HEK293 (cell line): ENCODE data around the gene ANKRA2.

Source experiments
- SALL2 ChIP-seq: fragments of 450-650 bp; formaldehyde crosslinking; IDR thresholded peaks from 2 replicates; pipeline ENCODE4 v1.5.0; 2017; ENCODE audit warnings: missing biosample characterization, mild to moderate bottlenecking, missing genetic modification characterization, borderline replicate concordance
- WT1 ChIP-seq: fragments of 450-650 bp; formaldehyde crosslinking; IDR thresholded peaks from 2 replicates; pipeline ENCODE4 v1.5.1; 2016; ENCODE audit warnings: missing biosample characterization, missing genetic modification characterization
- YY1 ChIP-seq: fragments of 450-650 bp; formaldehyde crosslinking; IDR thresholded peaks from 2 replicates; pipeline ENCODE4 v1.5.1; 2018; ENCODE audit warnings: missing biosample characterization, missing genetic modification characterization
- ZFHX2 ChIP-seq: fragments of 450-650 bp; formaldehyde crosslinking; conservative IDR thresholded peaks from 2 replicates; pipeline ENCODE4 v1.5.1; 2016; ENCODE audit warnings: missing biosample characterization, missing genetic modification characterization
- ZNF157 ChIP-seq: fragments of 450-650 bp; formaldehyde crosslinking; IDR thresholded peaks from 2 replicates; pipeline ENCODE4 v1.5.1; 2016; ENCODE audit warnings: missing biosample characterization, missing genetic modification characterization
- ZNF175 ChIP-seq: fragments of 450-650 bp; formaldehyde crosslinking; IDR thresholded peaks from 2 replicates; pipeline ENCODE4 v1.5.1; 2016; ENCODE audit warnings: missing biosample characterization, missing genetic modification characterization
- ZNF24 ChIP-seq: fragments of 450-650 bp; formaldehyde crosslinking; IDR thresholded peaks from 2 replicates; pipeline ENCODE4 v1.5.1; 2016; ENCODE audit warnings: missing biosample characterization, missing genetic modification characterization
- ZNF350 ChIP-seq: fragments of 450-650 bp; formaldehyde crosslinking; IDR thresholded peaks from 2 replicates; pipeline ENCODE4 v1.5.0; 2017; ENCODE audit warnings: missing biosample characterization, mild to moderate bottlenecking, missing genetic modification characterization
- ZNF514 ChIP-seq: fragments of 450-650 bp; formaldehyde crosslinking; IDR thresholded peaks from 2 replicates; pipeline ENCODE4 v1.5.1; 2016; ENCODE audit warnings: missing biosample characterization, missing genetic modification characterization
- ZNF555 ChIP-seq: fragments of 450-650 bp; formaldehyde crosslinking; conservative IDR thresholded peaks from 2 replicates; pipeline ENCODE4 v1.5.1; 2017; ENCODE audit warnings: missing biosample characterization, mild to moderate bottlenecking, missing genetic modification characterization, inconsistent platforms
- ZNF658 ChIP-seq: fragments of 450-650 bp; formaldehyde crosslinking; IDR thresholded peaks from 2 replicates; pipeline ENCODE4; 2016; ENCODE audit warnings: missing biosample characterization, missing genetic modification characterization
- TF ChIP-seq, protein P1 (sequence below): fragments of 450-650 bp; formaldehyde crosslinking; IDR thresholded peaks from 2 replicates; pipeline ENCODE4 v1.5.1; 2016; ENCODE audit warnings: missing biosample characterization, missing genetic modification characterization
- TF ChIP-seq, protein P2 (sequence below): fragments of 450-650 bp; formaldehyde crosslinking; IDR thresholded peaks from 2 replicates; pipeline ENCODE4 v1.5.1; 2017; ENCODE audit warnings: missing biosample characterization, missing genetic modification characterization
- TF ChIP-seq, protein P3 (sequence below): fragments of 450-650 bp; formaldehyde crosslinking; IDR thresholded peaks from 2 replicates; pipeline ENCODE4 v1.5.1; 2016; ENCODE audit warnings: missing biosample characterization, missing genetic modification characterization

DNA sequence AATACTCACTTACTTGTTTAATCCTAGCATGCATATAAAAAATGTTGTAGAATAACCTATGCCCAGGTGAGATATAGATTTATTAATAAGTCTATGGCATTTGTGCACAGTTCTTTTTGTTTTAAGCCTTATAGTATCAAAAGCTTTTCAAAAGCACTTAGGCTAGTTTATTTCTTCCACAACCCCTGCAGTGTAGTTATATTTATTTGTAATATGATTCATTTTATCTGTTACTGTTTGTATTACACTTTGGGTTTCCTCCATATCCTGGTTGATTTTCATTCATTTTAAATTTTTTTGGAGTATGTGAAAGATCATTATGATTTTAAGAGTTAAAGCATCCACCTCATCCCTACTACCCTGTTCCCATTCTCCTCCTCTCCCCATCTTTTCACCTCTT is 41.8 kb upstream of the ANKRA2 start:
- TF ChIP-seq ZNF350 (tag by site-specific recombination) (no peak), ZFHX2 (tag by site-specific recombination) (no peak), ZNF514 (no peak), SALL2 (tag by site-specific recombination) (no peak), WT1 (tag by site-specific recombination) (no peak), ZNF24 (tag by site-specific recombination) (no peak), YY1 (tag by site-specific recombination) (no peak), ZNF555 (tag by site-specific recombination) (no peak), ZNF175 (tag by site-specific recombination) (no peak), ZNF658 (tag by site-specific recombination) (no peak), ZNF157 (tag by site-specific recombination) (no peak)
- TF ChIP-seq, protein P1, sequence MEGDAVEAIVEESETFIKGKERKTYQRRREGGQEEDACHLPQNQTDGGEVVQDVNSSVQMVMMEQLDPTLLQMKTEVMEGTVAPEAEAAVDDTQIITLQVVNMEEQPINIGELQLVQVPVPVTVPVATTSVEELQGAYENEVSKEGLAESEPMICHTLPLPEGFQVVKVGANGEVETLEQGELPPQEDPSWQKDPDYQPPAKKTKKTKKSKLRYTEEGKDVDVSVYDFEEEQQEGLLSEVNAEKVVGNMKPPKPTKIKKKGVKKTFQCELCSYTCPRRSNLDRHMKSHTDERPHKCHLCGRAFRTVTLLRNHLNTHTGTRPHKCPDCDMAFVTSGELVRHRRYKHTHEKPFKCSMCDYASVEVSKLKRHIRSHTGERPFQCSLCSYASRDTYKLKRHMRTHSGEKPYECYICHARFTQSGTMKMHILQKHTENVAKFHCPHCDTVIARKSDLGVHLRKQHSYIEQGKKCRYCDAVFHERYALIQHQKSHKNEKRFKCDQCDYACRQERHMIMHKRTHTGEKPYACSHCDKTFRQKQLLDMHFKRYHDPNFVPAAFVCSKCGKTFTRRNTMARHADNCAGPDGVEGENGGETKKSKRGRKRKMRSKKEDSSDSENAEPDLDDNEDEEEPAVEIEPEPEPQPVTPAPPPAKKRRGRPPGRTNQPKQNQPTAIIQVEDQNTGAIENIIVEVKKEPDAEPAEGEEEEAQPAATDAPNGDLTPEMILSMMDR (tag by site-specific recombination): no peak
- TF ChIP-seq, protein P2, sequence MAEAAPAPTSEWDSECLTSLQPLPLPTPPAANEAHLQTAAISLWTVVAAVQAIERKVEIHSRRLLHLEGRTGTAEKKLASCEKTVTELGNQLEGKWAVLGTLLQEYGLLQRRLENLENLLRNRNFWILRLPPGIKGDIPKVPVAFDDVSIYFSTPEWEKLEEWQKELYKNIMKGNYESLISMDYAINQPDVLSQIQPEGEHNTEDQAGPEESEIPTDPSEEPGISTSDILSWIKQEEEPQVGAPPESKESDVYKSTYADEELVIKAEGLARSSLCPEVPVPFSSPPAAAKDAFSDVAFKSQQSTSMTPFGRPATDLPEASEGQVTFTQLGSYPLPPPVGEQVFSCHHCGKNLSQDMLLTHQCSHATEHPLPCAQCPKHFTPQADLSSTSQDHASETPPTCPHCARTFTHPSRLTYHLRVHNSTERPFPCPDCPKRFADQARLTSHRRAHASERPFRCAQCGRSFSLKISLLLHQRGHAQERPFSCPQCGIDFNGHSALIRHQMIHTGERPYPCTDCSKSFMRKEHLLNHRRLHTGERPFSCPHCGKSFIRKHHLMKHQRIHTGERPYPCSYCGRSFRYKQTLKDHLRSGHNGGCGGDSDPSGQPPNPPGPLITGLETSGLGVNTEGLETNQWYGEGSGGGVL (tag by site-specific recombination): no peak
- TF ChIP-seq, protein P3, sequence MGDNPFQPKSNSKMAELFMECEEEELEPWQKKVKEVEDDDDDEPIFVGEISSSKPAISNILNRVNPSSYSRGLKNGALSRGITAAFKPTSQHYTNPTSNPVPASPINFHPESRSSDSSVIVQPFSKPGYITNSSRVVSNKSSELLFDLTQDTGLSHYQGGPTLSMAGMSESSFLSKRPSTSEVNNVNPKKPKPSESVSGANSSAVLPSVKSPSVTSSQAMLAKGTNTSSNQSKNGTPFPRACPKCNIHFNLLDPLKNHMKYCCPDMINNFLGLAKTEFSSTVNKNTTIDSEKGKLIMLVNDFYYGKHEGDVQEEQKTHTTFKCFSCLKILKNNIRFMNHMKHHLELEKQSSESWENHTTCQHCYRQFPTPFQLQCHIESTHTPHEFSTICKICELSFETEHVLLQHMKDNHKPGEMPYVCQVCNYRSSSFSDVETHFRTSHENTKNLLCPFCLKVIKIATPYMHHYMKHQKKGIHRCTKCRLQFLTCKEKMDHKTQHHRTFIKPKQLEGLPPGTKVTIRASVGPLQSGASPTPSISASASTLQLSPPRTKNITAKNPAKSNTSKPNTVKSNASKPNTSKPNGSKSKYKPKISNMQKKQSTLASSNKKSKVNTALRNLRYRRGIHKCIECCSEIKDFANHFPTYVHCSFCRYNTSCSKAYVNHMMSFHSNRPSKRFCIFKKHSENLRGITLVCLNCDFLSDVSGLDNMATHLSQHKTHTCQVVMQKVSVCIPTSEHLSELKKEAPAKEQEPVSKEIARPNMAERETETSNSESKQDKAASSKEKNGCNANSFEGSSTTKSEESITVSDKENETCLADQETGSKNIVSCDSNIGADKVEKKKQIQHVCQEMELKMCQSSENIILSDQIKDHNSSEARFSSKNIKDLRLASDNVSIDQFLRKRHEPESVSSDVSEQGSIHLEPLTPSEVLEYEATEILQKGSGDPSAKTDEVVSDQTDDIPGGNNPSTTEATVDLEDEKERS (tag by site-specific recombination): no peak
